Neuronal stem cell (in vitro differentiated cells): ENCODE data around the gene RBBP8NL.
A peak's percentile ranks its signal among the peaks of the same experiment; 100 is the strongest.

ENCODE experiments used
- DNase-seq: peaks from one replicate; pipeline ENCODE4 v3.0.0-alpha.2; 2013; ENCODE audit warnings: low spot score
- H2AFZ ChIP-seq: one replicate; pipeline ENCODE4 v1.6.1; 2013; ENCODE audit warnings: mild to moderate bottlenecking, low read length, inconsistent platforms
- H2AK5ac ChIP-seq: 2 replicates; pipeline ENCODE4 v1.6.1; 2013; ENCODE audit warnings: low read depth, mild to moderate bottlenecking, inconsistent platforms, low read length, moderate library complexity, mixed read lengths
- H2BK120ac ChIP-seq: 2 replicates; pipeline ENCODE4 v1.6.1; 2013; ENCODE audit warnings: low read depth, mild to moderate bottlenecking, inconsistent platforms, low read length, moderate library complexity, mixed read lengths
- H2BK12ac ChIP-seq: one replicate; pipeline ENCODE4 v1.6.1; 2013; ENCODE audit warnings: low read length, inconsistent platforms
- H2BK15ac ChIP-seq: 2 replicates; pipeline ENCODE4 v1.6.1; 2013; ENCODE audit warnings: mild to moderate bottlenecking, low read length, inconsistent platforms, mixed read lengths
- H2BK5ac ChIP-seq: one replicate; pipeline ENCODE4 v1.6.1; 2013; ENCODE audit warnings: inconsistent platforms, mild to moderate bottlenecking, low read length, moderate library complexity
- H3K14ac ChIP-seq: one replicate; pipeline ENCODE4 v1.6.1; 2013; ENCODE audit warnings: low read length, inconsistent platforms
- H3K18ac ChIP-seq: 2 replicates; pipeline ENCODE4 v1.6.1; 2013; ENCODE audit warnings: low read length, inconsistent platforms
- H3K23ac ChIP-seq: 2 replicates; pipeline ENCODE4 v1.6.1; 2013; ENCODE audit warnings: low read depth, mild to moderate bottlenecking, mixed read lengths, low read length, inconsistent platforms; ENCODE audit not compliant: poor library complexity
- H3K27ac ChIP-seq: replicated peaks from 3 replicates; pipeline ENCODE4 v1.5.1; 2013; ENCODE audit warnings: low read length, inconsistent platforms
- H3K27me3 ChIP-seq, 3 experiments: 2 replicates each; pipeline ENCODE4 v1.6.1; 2013; ENCODE audit warnings: low read length in 3 of 3, mild to moderate bottlenecking in 2 of 3, inconsistent platforms in 1 of 3, low read depth in 1 of 3, mixed read lengths in 1 of 3, moderate library complexity in 1 of 3; ENCODE audit not compliant: control insufficient read depth in 3 of 3, insufficient read depth in 3 of 3
- H3K36me3 ChIP-seq, 2 donors: replicated peaks in 1 of 2; 2 replicates each; pipeline ENCODE4 v1.6.1; 2013; ENCODE audit warnings: low read length in 2 of 2; ENCODE audit not compliant: control insufficient read depth in 2 of 2, insufficient read depth in 2 of 2
- H3K4ac ChIP-seq: 2 replicates; pipeline ENCODE4 v1.6.1; 2013; ENCODE audit warnings: inconsistent platforms, mild to moderate bottlenecking, low read length, moderate library complexity
- H3K4me1 ChIP-seq, 2 donors: 1 replicate in 1 of 2; 2 replicates in 1 of 2; pipeline ENCODE4 v1.6.1; 2013; ENCODE audit warnings: low read length in 2 of 2, low read depth in 1 of 2; ENCODE audit not compliant: control insufficient read depth in 2 of 2, insufficient read depth in 1 of 2
- H3K4me2 ChIP-seq: one replicate; pipeline ENCODE4 v1.6.1; 2013; ENCODE audit warnings: mild to moderate bottlenecking, low read length, inconsistent platforms; ENCODE audit not compliant: insufficient read depth, poor library complexity, severe bottlenecking
- H3K4me3 ChIP-seq, 2 donors: 2 replicates each; pipeline ENCODE4 v1.5.1; 2013; ENCODE audit warnings: low read length in 2 of 2, mild to moderate bottlenecking in 2 of 2, inconsistent platforms in 1 of 2, moderate library complexity in 1 of 2
- H3K79me1 ChIP-seq: one replicate; pipeline ENCODE4 v1.6.1; 2013; ENCODE audit warnings: low read depth, mild to moderate bottlenecking, inconsistent platforms, low read length, moderate library complexity
- H3K9ac ChIP-seq: one replicate; pipeline ENCODE4 v1.6.1; 2013; ENCODE audit warnings: mild to moderate bottlenecking, low read depth, low read length, inconsistent platforms; ENCODE audit not compliant: poor library complexity
- H3K9me3 ChIP-seq, 2 donors: replicated peaks in 1 of 2; 2 replicates each; pipeline versions ENCODE3 to v1.6.1; 2013; ENCODE audit warnings: low read length in 2 of 2, mild to moderate bottlenecking in 2 of 2, inconsistent platforms in 1 of 2, low read depth in 1 of 2, mixed read lengths in 1 of 2, moderate library complexity in 1 of 2; ENCODE audit not compliant: control insufficient read depth in 2 of 2, insufficient read depth in 1 of 2
- H4K8ac ChIP-seq: one replicate; pipeline ENCODE4 v1.6.1; 2013; ENCODE audit warnings: low read depth, mild to moderate bottlenecking, inconsistent platforms, low read length, moderate library complexity
- H4K91ac ChIP-seq: one replicate; pipeline ENCODE4 v1.6.1; 2013; ENCODE audit warnings: low read length, low read depth, mild to moderate bottlenecking, inconsistent platforms; ENCODE audit not compliant: poor library complexity
- WGBS, 2 donors: extraction: QIAGEN DNeasy Blood & Tissue Kit; methylation state at CpG; one replicate each; pipeline ENCODE4 v1.1.7; 2013; ENCODE audit warnings: missing lambda C conversion rate in 2 of 2, mixed read lengths in 1 of 2; ENCODE audit not compliant: insufficient read length in 2 of 2, insufficient replicate concordance in 1 of 2; ENCODE audit errors: extremely low coverage in 2 of 2; 5-methylcytosine and 5-hydroxymethylcytosine counted together

Gene RBBP8NL

DNA sequence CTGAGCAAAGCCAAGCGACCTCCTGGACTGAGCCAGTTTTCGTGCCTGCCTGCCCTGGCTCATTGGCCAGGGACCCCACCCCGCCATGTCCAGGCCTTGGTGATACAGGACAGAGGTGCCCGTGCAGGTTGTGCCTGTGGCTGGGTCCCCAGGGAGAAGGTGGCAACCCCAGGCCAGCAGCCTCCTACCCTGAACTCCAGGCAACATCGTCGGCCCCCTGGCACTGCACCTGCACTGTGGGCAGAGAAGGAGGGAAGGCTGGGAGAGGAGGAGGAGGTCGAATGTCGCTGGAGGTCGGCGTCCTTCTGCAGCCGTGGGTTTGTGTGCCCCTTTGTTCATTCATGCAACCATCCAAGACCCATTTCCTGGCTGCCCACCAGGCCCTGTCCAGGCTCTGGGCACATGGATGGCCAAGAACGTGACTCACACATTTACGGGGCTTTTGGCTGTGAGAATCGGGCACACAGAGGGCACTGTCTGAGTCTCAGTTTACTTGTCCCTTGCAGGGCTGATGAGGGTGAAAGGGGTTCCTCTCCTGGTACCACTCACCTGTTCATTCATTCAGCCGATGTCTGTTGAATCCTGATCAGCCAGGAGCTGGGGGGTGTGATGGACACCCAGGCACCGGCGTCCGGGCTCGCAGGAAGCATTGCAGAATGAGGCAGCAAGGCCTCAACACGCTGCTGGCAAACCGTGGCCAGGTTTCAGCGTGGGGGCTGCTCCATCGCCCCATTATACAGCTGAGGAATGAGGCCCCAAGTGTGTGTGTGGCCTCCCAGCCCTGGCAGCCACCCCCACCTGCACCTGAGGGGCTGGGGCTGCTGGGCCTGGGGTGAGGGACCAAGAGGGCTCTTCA lies 2.3 kb upstream of the RBBP8NL start:
- H2BK120ac ChIP-seq = no peak overlapping the region
- H3K4me1 ChIP-seq = peaks cover 0 to 13% of the 10 kb centered on the region in 2 donors
- H3K27ac ChIP-seq = no peak overlapping the region
- no peak overlapping the region for H2BK12ac ChIP-seq
- H2BK5ac ChIP-seq = no peak overlapping the region
- H3K14ac ChIP-seq = peak overlapping the region; percentile 39
- peak overlapping the region; percentile 39 for H3K9ac ChIP-seq
- H3K9me3 ChIP-seq = no peaks in the 10 kb centered on the region
- peak overlapping the region; percentile 84 for H3K18ac ChIP-seq
- H3K36me3 ChIP-seq = no peaks in the 10 kb centered on the region
- H3K27me3 ChIP-seq = peaks cover 0 to 63% (median 3%) of the 10 kb centered on the region in 3 experiments
- H3K23ac ChIP-seq = peak overlapping the region; percentile 43
- H2BK15ac ChIP-seq = peak overlapping the region; percentile 44
- H2AFZ ChIP-seq = no peak overlapping the region
- no CpG with 5 or more reads among the region's 23 CpGs for WGBS, 2 donors
- no peak overlapping the region for H3K4me2 ChIP-seq
- H4K8ac ChIP-seq = no peak overlapping the region
- H3K4ac ChIP-seq = no peak overlapping the region
- H3K4me3 ChIP-seq = no peak overlapping the region
- peak overlapping the region; percentile 85 for H2AK5ac ChIP-seq
- DNase-seq = no peak
- no peaks in the 10 kb centered on the region for H3K79me1 ChIP-seq
- no peak overlapping the region for H4K91ac ChIP-seq

DNA sequence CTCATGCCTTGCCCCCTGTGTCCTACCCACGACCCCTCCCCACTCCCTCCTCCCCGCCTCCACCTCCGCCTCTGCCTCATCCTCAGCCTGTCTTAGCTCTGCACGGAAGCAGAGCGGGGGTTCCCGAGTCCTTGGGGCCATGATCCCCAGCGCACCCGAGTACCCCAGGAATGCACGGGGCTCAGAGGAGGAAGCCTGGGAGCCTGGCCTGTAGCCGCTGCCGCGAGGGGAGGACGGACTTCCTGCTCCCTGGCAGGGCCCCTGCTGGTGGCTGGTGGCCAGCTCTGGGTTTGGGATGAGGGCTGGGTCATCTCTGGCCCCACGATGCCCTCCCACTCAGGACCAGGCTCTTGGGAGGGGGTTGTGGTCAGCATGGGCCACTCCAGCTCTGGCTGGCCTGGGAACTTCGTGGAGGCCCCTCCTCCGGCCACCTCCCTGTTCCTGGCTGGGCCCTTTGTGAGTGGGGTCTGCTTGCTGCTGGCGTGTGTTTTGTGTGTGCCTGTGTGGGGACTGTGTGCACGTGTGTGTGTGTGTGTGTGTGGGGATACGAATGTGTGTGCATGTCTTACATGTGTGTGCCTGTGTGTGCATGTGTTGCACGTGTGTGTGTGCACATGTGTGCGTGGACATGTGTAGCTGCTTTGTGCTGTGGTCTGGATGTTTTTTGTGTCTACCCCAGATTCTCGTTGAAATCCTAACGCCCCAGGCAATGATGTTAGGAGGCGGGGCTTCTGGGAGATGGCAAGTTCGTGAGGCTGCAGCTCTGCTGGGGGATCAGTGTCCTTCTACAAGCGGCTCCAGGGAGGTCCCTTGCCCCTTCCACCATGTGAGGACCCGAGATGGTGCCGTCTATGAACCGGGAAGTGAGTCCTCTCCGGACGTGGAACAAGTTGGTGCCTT lies 1.3 kb upstream of the RBBP8NL start:
- Histone ChIP-seq H3K4me1 (peaks cover 0 to 13% of the 10 kb centered on the region in 2 donors), H3K14ac (peak overlapping the region; percentile 11), H3K9ac (peak overlapping the region; percentile 57), H3K23ac (no peak overlapping the region), H3K4me3 (no peak overlapping the region), H2AFZ (no peak overlapping the region), H3K4ac (peak overlapping the region; percentile 4), H2BK12ac (peak overlapping the region; percentile 80), H2BK5ac (peak overlapping the region; percentile 10), H3K4me2 (no peak overlapping the region), H2AK5ac (peak overlapping the region; percentile 85), H4K91ac (no peak overlapping the region), H2BK15ac (peak overlapping the region; percentile 84), H3K27ac (no peak overlapping the region), H2BK120ac (no peak overlapping the region), H3K36me3 (no peaks in the 10 kb centered on the region), H3K18ac (peak overlapping the region; percentile 57), H3K9me3 (no peaks in the 10 kb centered on the region), H3K79me1 (peaks cover 2% of the 10 kb centered on the region), H4K8ac (peak overlapping the region; percentile 52), H3K27me3 (peaks cover 0 to 55% (median 2%) of the 10 kb centered on the region in 3 experiments)
- no peak for DNase-seq
- WGBS, 2 donors = no CpG with 5 or more reads among the region's 31 CpGs

DNA sequence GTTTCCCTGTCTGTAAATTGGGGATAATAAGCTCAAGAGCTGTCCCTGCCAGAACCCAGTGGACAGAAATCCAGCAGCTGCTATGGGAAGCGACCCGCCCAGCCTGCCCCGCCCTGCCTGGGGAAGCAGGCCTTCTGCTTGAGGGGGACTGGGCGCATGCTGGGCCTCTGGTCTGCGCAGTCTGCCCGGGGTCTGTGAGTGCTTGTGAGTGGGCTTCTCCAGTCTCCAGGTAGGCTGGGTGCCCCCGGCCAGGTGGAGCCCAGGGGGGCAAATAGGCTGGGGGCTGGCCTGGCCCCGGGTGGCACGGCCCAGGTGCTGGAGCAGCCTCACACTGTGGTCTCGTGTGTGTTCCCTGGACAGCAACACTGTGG lies 648 bp upstream of the RBBP8NL start:
- H3K9me3 ChIP-seq = no peaks in the 10 kb centered on the region
- H3K79me1 ChIP-seq = peaks cover 2% of the 10 kb centered on the region
- peak overlapping the region; percentile 10 for H2BK5ac ChIP-seq
- no peaks in the 10 kb centered on the region for H3K36me3 ChIP-seq
- H3K14ac ChIP-seq = peak overlapping the region; percentile 17
- H4K91ac ChIP-seq = no peak overlapping the region
- H2BK12ac ChIP-seq = peak overlapping the region; percentile 80
- H3K4me3 ChIP-seq = no peak overlapping the region
- no peak for DNase-seq
- peak overlapping the region; percentile 57 for H3K9ac ChIP-seq
- peak overlapping the region; percentile 84 for H2BK15ac ChIP-seq
- no peak overlapping the region for H4K8ac ChIP-seq
- peaks cover 0 to 13% of the 10 kb centered on the region in 2 donors for H3K4me1 ChIP-seq
- H3K4me2 ChIP-seq = no peak overlapping the region
- H3K4ac ChIP-seq = no peak overlapping the region
- peak overlapping the region; percentile 72 for H3K18ac ChIP-seq
- H3K27ac ChIP-seq = no peak overlapping the region
- no peak overlapping the region for H2BK120ac ChIP-seq
- H3K27me3 ChIP-seq = peaks cover 0 to 56% (median 2%) of the 10 kb centered on the region in 3 experiments
- H3K23ac ChIP-seq = no peak overlapping the region
- no CpG with 5 or more reads among the region's 10 CpGs for WGBS, 2 donors
- no peak overlapping the region for H2AFZ ChIP-seq
- H2AK5ac ChIP-seq = peak overlapping the region; percentile 79
